Muscle of arm (tissue), 12 donors: ENCODE results near the gene SLC22A2. TPM values are rescaled to one million over a fixed set of nuclear protein-coding genes. Genes with fewer than 3 reads are reported as not detected.

Source experiments
- DNase-seq: peaks from one replicate; pipeline ENCODE4 v3.0.0-alpha.2; 2013
- polyA plus RNA-seq, 12 donors: library from polyadenylated mRNA; unstranded; fragments of 120-200 nt; gene quantifications; one replicate each; pipeline ENCODE4 v1.2.1, GENCODE V29; 2013; ENCODE audit not compliant: insufficient read length in 12 of 12

SLC22A2 gene
- polyA plus RNA-seq, 12 donors = 0.15 to 0.44 (median 0.28) TPM; not detected in 5

DNA sequence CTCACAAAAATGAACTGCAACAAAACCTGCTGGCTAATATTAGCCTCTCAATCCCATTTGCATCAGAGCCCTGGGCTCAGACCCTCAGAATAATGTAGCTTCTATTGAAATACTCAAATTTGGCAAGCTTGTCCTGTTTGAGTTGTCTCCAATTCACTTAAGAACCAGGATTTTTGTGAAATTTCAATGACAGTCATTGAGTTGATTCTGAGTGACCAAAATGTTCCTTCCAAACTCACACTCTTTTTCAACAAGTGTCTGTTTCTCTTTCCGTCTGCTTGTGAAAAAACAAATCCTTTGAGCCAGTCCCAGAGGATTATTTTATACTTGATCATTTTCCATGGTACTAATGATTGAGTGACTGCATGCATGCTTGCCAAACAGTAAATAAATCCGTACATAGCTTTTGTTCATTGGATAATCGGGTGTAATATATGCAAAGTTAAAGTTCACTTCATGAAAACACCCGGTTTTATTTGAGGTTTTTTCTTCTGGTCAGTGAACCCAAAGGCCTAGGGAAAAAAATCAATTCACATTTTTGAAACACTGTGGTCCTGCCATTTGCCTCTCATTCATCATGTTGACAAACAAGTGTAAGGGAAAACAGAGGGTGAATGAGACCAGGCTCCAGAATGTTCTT lies 16.4 kb upstream of the SLC22A2 start:
- no peak for DNase-seq

DNA sequence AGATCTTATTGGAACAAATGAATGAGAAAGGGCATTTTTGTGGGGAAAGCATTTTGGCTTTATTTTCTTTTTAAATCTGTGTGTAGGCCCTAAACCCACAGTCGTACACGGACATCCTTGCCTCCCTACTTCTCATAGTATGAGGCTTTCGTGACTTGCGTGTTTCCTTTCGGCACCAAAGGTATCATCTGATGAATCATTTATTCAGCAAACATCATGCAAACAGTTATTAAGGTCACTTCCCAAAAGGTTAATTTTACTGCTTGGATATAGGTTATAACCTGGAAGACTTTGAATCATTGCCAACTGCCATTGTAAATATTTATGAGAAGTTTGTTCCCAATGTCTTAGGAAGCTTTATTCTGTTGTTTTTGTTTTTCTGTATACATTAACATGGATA lies 15.1 kb upstream of the SLC22A2 start:
- no peak for DNase-seq

DNA sequence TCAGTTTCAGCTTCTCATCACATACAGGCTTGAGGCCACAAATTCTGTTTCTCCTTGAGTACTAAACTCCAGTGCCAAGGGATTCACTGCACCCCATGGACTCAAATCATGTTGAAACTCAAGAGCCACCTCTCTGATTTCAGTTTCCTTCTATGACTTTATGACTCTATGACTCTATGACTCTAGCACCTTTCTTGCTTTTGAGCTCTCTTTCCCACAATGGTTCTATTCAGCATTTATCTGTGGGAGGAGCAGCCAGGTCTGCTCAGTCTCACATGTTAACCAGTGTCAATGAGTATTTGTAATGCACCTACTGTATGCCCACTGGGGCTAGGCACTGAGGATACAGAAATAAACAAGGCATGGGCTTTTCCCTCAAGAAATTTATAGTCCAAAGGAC lies 14.6 kb upstream of the SLC22A2 start:
- DNase-seq = no peak

DNA sequence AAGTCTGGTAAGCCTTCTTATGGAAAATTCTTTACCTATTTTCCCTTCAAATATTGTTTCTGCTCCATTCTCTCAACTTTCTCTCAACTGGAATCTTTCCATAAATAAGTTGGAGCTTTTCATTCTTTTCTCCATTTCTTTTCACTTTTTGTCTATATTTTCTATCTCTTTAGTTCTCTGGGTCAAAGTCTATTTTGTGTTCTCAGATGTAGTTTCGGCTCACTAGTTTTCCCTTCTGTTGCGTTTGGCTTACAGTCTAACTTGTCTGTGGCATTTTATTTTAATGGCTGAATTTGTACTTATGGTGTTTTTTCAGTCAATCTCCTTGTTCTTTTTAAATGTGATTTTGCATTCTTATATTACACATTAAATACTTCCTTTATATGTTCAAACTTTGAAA lies 14.1 kb upstream of the SLC22A2 start:
- no peak for DNase-seq

DNA sequence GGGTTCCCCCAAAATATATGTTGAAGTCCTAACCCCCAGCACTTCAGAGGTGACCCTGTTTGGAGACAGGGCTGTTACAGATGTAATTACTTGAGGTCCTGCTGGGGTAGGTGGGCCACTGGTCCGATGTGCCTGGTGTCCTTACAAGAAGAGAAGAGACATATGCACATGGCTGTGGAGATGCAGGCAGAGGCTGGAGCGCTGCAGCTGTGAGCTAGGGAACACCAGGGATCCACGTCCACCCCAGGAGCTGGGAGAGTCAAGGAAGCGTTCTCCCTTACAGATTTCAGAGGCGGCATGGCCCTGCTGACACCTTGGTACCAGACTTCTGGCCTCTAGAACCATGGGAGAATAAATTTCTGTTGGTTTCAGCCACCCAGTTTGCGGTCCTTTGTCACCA lies 11.7 kb upstream of the SLC22A2 start:
- DNase-seq = no peak

DNA sequence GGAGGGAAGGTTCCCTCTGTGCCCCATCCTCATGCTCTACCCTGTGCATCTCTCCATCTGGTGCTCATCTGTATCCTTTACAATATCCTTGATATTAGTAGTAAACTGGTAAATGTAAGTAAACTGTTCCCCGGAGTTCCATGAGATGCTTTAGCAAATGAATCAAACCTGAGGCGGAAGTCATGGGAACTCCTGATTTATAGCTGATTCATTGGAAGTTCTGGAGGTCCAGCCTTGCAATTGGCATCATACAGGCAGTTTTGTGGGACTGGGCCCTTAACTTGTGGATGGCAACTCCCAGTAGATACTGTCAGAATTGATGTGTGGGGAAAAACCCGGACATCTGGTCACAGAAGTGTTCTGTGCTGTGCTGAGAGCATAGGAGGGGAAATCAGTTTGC lies 11.2 kb upstream of the SLC22A2 start:
- no peak for DNase-seq

DNA sequence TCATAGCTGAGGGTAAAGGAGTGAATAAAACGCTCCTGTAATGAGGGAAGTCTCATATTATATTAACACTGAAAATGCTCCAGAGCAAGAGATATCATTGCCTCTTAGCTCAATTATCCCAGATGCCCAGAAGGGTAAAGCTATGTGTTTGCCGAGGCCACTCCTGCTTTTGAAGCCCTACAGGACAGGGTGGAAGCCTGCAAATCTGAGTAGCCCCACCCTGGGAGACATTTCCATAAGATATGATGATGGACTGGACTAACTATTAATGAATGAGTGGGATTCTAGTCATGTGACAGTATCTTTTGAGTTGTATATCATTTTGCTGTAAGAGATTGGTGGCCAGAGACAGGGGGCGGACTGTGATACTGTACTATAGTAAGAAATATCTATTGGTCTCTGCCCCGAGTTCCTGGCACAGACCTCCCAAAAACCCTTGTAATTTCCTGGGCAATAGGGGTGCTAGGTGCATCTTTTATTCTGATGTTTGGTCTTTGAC lies 10.5 kb upstream of the SLC22A2 start:
- DNase-seq = no peak

DNA sequence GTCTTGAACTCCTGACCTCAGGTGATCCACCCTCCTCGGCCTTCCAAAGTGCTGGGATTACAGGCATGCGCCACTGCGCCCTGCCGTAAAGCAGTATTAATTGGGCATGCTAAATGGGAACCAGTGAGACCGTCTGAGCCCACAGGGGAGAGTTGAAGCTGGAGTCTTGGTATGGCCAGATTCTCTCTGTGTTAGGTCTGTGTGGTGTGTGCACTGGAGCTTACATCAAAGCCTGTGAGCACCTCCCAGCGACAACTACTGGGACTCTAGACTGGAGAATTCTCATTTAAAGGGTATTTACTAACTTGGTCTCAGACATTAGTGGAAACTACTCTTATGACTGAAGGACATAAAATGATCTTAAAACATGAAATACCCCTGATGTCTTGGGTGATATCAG lies 8.5 kb upstream of the SLC22A2 start:
- DNase-seq = no peak

DNA sequence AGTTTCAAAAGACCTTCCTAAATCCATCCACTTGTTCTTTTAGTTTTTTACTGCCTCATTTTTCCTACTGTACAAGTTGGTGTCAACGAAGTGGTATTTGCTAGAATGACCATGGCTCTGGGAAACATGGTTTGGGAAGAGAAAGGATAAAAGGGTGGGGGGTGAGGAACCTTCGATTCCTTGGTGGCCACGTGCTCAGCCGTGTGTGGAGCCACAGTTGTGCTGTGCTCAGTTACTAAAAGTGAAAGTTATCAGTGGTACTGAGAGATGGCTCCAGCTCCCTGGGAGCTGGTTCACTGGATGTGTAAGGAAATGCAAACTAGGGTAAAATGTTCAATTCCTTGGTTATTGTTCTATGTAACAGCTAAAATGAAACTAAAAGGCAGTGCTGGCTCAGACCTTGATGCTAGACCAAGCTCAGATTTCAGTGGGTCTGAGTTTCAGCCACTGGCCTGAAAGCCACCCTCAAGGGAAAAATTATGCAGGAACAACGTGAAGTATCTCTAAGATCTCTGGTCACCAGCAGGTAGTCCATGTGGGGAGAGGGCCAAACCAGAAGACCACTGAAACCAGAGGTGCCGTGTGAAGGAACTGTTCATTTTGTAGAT lies 7.4 kb upstream of the SLC22A2 start:
- no peak for DNase-seq

DNA sequence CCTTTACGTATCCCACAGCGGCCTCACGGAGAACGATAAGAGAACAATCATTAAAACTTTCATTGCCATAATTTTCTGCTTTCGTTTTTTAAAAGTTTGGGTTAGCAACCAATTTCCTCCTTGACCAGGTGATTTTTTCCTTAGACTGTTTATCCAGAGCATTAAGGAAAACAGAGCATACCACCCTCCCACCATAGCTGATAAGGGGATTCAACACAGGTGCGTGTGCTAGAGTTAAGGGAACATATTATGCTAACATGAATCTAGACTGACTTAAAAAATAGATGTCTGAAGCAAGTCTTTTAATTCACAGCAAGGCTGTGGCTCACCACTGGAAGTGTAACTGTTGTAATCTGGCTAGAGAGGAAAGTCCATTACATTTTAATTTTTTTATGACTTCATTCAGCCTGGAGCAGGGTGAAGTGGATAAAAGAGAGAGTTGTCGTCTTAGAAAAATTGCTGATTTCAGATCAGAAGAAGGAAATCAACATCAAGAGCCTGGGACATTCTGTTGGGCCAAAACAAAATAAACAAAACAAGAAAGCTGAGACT lies 5.5 kb upstream of the SLC22A2 start:
- no peak for DNase-seq

DNA sequence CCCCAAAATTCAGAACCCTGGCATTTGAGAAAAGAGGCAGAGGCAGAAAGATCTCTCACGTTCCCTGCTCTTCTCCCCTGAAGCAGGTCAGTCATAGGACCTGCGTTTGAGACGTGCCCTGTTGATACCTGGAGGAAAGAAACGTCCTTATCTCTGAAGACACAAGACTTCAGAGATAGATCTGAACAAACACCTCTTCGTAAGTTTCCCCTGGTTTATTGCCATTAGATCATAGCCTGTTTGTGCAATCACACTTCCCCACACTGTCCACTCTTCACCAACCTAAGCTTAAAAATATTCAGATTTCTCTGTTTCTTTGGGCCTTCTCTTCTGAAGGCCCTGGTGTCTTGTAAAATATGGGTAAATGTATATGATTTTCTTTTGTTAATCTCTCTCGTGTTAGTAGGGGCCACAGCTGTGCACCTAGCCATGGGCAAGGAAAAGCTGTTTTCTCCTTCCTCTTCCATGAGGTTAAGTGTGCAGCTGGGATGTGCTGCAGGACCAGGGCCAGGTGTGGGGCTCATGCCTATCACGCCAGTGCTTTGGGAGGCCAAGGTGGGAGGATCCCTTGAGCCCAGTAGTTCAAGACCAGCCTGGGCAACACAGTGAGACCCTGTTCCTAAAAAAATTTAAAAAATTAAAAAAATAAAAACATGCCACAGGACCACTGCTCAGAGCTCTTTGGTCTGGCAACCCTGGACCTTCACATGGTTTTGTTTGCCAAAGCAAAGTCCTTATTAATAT lies 4.7 kb upstream of the SLC22A2 start:
- DNase-seq = no peak

DNA sequence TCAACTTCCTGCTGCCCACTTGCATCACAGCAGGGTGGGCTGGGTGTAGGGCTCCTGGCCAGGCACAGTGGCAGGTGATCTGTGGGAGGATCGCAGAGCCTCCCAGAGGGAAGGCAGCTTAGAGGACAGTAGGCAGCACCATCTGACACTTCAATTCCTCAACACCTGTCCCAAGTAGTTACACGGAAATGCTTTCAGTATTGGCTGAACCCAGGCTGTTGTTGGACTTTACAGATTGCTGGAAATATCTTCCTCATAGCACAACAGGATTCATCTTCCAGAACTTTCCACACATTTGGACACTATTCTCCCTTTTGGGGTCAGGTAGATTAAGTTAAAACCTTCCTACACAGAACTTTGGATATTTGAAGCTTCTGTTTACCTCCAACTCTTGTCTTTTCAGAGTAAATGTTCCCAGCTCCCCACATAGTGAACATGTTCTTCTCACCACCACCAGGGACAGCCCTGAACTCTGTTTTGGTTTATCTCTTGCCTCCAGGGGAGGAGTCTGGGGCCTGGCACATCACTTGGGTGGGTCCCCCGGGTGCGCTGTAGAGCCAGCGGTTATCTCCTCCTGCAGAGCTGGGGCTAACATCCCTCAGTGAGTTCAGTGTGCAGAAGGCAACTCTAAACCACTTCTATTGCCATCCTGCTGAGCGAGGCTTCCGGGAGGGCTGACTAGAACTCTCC lies 3.5 kb upstream of the SLC22A2 start:
- DNase-seq = no peak

DNA sequence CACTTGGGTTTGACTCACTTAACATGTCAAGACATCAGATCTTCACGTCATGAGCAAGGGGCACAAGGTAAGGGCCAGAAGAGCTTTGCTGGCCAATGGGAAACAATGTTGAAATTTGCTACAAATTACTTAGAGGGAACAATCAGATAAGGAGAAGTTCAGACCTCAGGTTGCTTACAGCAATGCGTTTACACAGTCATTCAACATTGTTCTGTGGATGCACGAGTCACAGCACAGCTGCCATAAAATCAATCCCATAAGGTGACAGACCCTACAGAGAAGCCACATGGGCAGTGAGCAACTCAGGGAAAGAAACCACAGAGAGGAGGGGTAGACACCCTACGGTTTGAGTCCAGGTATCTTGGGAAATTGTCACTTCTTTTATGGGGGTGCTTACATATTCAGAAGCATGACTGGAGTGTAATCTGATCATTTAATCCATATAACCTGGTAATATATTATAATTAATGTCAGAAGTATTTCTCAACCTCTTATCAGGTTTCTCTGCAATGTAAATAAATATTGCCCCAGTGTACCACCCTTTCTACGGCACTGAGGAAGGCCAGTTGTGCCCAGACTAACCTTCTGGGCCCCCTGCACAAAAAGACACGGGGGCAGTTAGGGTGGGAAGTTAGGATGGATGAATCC lies 2.3 kb upstream of the SLC22A2 start:
- DNase-seq = no peak

DNA sequence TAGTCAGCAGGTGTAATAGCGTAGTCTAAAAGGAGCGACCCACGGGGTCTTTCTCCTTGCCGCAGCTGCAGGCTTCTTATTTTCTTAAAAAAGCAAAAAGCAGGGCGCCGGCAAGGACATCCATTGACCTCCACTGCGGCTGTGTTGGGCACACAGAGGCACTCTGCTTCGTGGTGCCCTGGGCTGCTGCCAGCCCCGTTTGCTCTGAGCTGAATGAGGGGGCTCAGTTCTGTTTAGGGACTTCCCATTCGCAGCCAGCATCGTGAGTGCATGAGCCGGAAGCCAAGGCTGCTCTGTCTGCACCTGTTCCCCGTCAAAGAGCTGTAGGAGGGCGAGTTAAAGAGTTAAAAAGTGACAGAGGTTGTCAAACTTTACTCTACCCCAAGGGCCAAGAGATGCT lies 1.7 kb upstream of the SLC22A2 start:
- DNase-seq = no peak

DNA sequence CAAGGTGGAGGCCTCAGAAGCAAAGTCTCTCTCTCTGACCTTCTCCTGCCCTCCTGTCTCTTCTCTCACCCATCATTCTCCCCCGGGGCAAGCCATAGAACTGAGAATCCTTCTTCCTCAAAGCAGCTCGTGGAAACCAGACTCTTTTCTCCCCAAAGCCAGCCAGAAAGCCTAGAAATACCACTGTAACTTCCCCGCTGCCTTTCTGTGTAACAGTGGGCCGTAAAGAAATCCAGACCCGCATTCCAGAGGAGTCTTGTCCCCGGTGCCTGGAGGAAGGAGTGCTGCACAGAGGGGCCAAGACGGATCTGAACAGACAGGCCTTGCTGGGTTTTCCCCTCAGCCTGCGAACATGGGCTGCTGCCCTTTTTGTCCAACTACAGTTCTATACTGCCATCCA lies 977 bp upstream of the SLC22A2 start:
- DNase-seq = no peak

DNA sequence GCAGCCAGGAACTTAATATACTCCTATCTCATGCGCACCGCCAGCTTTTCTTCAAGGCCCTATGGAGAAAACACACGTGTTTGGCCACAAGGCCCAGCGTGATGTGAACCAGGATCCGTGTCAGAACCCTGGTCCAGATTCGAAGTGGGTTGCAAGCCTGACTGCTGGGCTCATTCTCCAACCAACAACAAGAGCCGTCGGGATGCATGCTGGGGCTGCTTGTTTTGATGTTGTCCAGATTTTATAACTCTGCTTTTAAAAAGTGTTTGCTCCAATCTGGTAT lies 463 bp upstream of the SLC22A2 start:
- no peak for DNase-seq

DNA sequence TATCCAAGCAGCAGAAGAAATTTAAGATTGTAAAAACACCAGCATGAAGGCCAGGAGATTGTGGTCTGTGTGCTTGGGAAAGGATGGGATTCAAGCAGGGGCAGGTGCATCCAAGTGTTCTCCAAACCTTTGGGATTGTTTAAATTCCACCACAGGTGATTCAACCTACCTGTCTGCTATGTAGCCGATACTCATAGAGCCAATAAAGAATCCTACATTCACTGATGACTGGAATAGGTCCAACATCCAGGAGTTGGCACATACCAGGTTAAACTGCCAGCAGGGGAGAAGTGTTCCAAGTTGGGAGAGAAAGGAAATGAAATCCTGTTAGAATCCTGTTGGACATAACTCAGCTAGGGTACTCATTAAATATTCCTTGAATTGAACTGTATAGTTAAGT lies 2.2 kb downstream of the SLC22A2 start:
- DNase-seq = no peak

DNA sequence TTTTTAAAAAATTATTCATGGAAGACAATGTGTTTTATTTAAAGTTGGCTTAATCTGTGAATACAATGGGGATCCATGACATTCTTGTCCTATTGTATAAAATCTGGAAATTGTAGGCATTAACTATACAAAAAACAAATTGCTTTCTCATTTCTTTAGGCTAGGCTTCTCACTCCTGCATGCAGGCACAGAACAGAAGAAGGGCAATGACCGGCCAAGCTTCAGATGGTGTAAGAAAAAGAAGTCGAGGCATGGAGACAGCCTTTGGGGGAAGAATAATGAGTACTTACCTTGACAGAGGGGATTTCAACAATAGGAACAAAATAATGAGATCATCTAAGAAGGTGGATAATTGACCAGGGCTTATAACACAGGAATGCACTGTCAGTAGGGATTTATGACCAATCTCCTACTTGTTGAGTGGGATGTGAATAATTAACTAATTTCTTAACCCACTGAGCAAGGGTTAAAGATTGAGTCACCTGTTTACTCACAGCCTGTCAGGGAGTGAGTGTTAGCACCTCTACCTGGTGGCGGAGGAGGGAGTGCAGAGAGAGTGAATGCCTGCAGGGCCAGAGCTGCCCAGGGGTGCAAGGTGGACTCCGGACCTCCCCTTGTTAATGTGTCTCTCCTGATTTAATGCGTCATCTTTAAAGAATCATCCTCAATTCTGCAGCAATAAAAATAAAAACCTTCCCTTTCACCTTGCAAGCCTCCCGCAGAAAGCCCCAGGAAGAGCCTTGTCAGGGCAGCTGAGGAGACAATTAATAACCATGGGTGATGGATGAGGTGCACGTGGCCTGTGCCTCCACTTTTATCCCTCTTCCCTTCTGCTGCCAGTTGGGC lies 3.9 kb downstream of the SLC22A2 start:
- DNase-seq = no peak

DNA sequence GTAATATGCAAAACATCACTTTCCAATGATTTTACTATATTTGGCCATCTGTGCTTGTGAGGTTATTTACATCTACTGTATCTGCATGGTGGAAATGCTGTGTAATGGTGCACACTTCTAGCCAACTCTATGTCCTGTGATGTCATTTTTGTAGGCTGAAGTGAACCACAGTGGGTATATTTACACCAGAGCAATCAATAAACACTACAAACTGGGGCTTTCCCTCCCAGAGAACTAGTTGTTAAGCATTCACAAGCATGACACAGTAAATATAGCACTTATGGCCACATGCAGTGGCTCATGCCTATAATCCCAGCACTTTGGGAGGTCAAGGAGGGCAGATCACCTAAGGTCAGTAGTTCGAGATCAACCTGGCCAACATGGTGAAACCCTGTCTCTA lies 4.9 kb downstream of the SLC22A2 start:
- no peak for DNase-seq

DNA sequence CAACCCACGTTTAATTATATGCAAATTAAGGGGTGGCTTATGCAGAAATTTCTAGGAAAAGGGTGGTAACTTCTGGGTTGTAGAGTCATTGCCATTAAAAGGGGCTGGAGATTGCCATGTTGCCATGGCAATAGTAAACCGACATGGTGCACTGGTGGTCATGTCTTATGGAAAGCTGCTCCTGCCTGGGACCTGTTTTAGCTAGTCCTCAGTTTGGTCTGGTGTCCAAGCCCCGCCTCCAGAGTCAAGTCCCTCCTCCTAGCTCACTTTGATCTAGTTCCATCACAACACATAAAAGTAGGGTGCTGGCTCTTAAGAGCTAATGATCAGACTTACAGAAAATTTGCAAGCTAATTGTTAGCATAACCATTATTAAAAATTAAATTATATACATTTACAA lies 5.3 kb downstream of the SLC22A2 start:
- DNase-seq = no peak
